GM12878 (cell line): ENCODE results near the gene USH2A. TPM values are rescaled to one million over a fixed set of nuclear protein-coding genes. Genes with fewer than 3 reads are reported as not detected.

Source experiments
- ATAC-seq: fragments of 200-7000 bp; cut with Tn5 transposase; 3 replicates; pipeline ENCODE4 v1.9.1; 2020; ENCODE audit warnings: mild to moderate bottlenecking, moderate library complexity
- BruUV-seq: library from RNA; stranded (reverse); fragments of 400-500 nt; replicated peaks from 2 replicates; lab custom pipeline; 2021; lab: Mats Ljungman, UMichigan
- CTCF ChIA-PET: fragments of 300-600 bp; sonication (Branson Sonifier 250); formaldehyde crosslinking; extraction: SDS; loops from one replicate; lab custom pipeline; 2021; ENCODE audit warnings: inconsistent platforms; lab: Yijun Ruan, JAX
- POLR2A ChIA-PET: fragments of 350-600 bp; formaldehyde crosslinking; extraction: SDS; loops from one replicate; lab custom pipeline; 2021; ENCODE audit warnings: inconsistent platforms; lab: Charles Lee
- RAD21 ChIA-PET: fragments of 300-600 bp; sonication (Branson Sonifier 250); formaldehyde crosslinking; loops from one replicate; lab custom pipeline; 2023; ENCODE audit warnings: antibody characterized with exemption; ENCODE audit not compliant: unreplicated experiment; lab: Charles Lee
- SMC1A ChIA-PET: fragments of 300-600 bp; sonication (Branson Sonifier 250); formaldehyde crosslinking; loops from one replicate; lab custom pipeline; 2023; ENCODE audit not compliant: unreplicated experiment, uncharacterized antibody; lab: Charles Lee
- DNase-seq: peaks from one replicate; pipeline ENCODE4 v3.0.0-alpha.2; 2011; ENCODE audit warnings: low read depth, low spot score
- FAIRE-seq: peaks from 3 replicates; lab custom pipeline; 2011; peaks lifted over from hg19 to GRCh38; lab: Jason Lieb, UNC
- H2AFZ ChIP-seq: 2 replicates; pipeline ENCODE4 v1.6.0; 2011; ENCODE audit warnings: low read depth, low read length, control low read depth; ENCODE audit not compliant: control insufficient read depth
- H3K27ac ChIP-seq: 2 replicates; pipeline ENCODE4 v1.5.1; 2011; ENCODE audit warnings: control low read depth; ENCODE audit not compliant: control insufficient read depth, insufficient read depth
- H3K27me3 ChIP-seq, 2 experiments: replicated peaks in 1 of 2; 2 replicates each; pipeline versions ENCODE4 v1.6.0 to v1.6.1; 2011; ENCODE audit warnings: low read length in 1 of 2; ENCODE audit not compliant: control insufficient read depth in 2 of 2, insufficient read depth in 2 of 2
- H3K36me3 ChIP-seq, 2 experiments: 2 replicates each; pipeline ENCODE4 v1.5.1; 2011; ENCODE audit warnings: low read length in 1 of 2; ENCODE audit not compliant: control insufficient read depth in 2 of 2, insufficient read depth in 2 of 2
- H3K4me1 ChIP-seq: 2 replicates; pipeline ENCODE4 v1.6.1; 2011; ENCODE audit warnings: mild to moderate bottlenecking, low read length, moderate library complexity, mixed read lengths; ENCODE audit not compliant: control insufficient read depth, insufficient read depth
- H3K4me2 ChIP-seq: 2 replicates; pipeline ENCODE4 v1.6.0; 2011; ENCODE audit warnings: control low read depth; ENCODE audit not compliant: control insufficient read depth, insufficient read depth
- H3K4me3 ChIP-seq: fragments of 200-600 bp; sonication (generic); 2 replicates; pipeline ENCODE4 v1.5.1; 2016
- H3K79me2 ChIP-seq: 2 replicates; pipeline ENCODE4 v1.6.0; 2011; ENCODE audit warnings: low read length; ENCODE audit not compliant: control insufficient read depth, insufficient read depth
- H3K9ac ChIP-seq: 2 replicates; pipeline ENCODE4 v1.8.0; 2011; ENCODE audit warnings: low read length, control low read depth, mixed read lengths; ENCODE audit not compliant: control insufficient read depth, insufficient read depth
- H3K9me3 ChIP-seq: replicated peaks from 3 replicates; pipeline ENCODE4 v1.5.1; 2011; ENCODE audit warnings: mild to moderate bottlenecking, low read length; ENCODE audit not compliant: control insufficient read depth, insufficient read depth
- H4K20me1 ChIP-seq: 2 replicates; pipeline ENCODE4 v1.6.0; 2011; ENCODE audit not compliant: control insufficient read depth, insufficient read depth
- ATF7 ChIP-seq: fragments of 450-650 bp; IDR thresholded peaks from 2 replicates; pipeline ENCODE4 v1.6.1; 2016; ENCODE audit warnings: low read depth, mild to moderate bottlenecking
- CBX5 ChIP-seq: sonication (generic); IDR thresholded peaks from 2 replicates; pipeline ENCODE4 v1.6.1; 2016; ENCODE audit warnings: low read depth, moderate library complexity, mild to moderate bottlenecking, inconsistent platforms
- JUND ChIP-seq: IDR thresholded peaks from 2 replicates; pipeline ENCODE4 v1.6.1; 2012; ENCODE audit warnings: low read depth, mild to moderate bottlenecking, low read length, improper control_type of control experiment, moderate library complexity
- KAT2A ChIP-seq: conservative IDR thresholded peaks from 2 replicates; pipeline ENCODE4 v1.6.1; 2011; ENCODE audit warnings: low read depth, low read length; ENCODE audit not compliant: control insufficient read depth
- NFYA ChIP-seq: IDR thresholded peaks from 2 replicates; pipeline ENCODE4 v1.6.1; 2011; ENCODE audit warnings: low read depth, mild to moderate bottlenecking, low read length, improper control_type of control experiment, borderline replicate concordance
- NR2F1 ChIP-seq: fragments of 450-650 bp; conservative IDR thresholded peaks from 2 replicates; pipeline ENCODE4 v1.6.1; 2017; ENCODE audit warnings: mild to moderate bottlenecking
- ZSCAN29 ChIP-seq: fragments of 450-650 bp; IDR thresholded peaks from 2 replicates; pipeline ENCODE4 v1.6.1; 2017; ENCODE audit warnings: mild to moderate bottlenecking, moderate library complexity
- WGBS: methylation state at CpG from one replicate; pipeline ENCODE4 v1.1.6; 2016; ENCODE audit warnings: low lambda C conversion rate; ENCODE audit not compliant: insufficient replicate concordance, insufficient coverage; ENCODE audit errors: missing lambda C conversion rate; 5-methylcytosine and 5-hydroxymethylcytosine counted together
- in situ Hi-C: fragments of 300-500 bp; cut with MboI; formaldehyde crosslinking; loops from 9 replicates; pipeline ENCODE4 v1.14.3; 2018; ENCODE audit warnings: mixed read lengths
- intact Hi-C: fragments of 100-400 bp; cut with micrococcal nuclease; formaldehyde crosslinking; loops from one replicate; pipeline ENCODE4 v1.14.2; 2022; ENCODE audit not compliant: unreplicated experiment
- polyA plus RNA-seq, 11 experiments: library from polyadenylated mRNA; depleted of rRNA in 4 of 11; unstranded in 6 of 11; stranded (reverse) in 5 of 11; fragments of >200 nt; fragmentation: Nextera tagmentation in 4 of 11; fragmentation: Illumina TruSeq in 1 of 11; extraction: Ambion mirVana in 4 of 11; extraction: Trizol in 1 of 11; gene quantifications; 1 replicate in 1 of 11; 2 replicates in 10 of 11; pipeline versions ENCODE4 v1.2.1 to v1.2.3, GENCODE V29; 2011 to 2016; ENCODE audit warnings: inconsistent platforms in 2 of 11, missing spikeins in 2 of 11, low read depth in 1 of 11
- total RNA-seq, 4 experiments: library from RNA; depleted of rRNA in 3 of 4; stranded (reverse); fragments of >200 nt in 3 of 4; fragmentation: Illumina TruSeq in 1 of 4; extraction: Trizol in 1 of 4; gene quantifications; 2 replicates each; pipeline versions ENCODE4 v1.2.1 to v1.2.3, GENCODE V29; 2013 to 2021
- TF ChIP-seq, protein P1 (sequence below): fragments of 450-650 bp; conservative IDR thresholded peaks from 2 replicates; pipeline ENCODE4 v1.6.1; 2017; ENCODE audit warnings: mild to moderate bottlenecking, moderate library complexity
- TF ChIP-seq, protein P2 (sequence below): fragments of 450-650 bp; IDR thresholded peaks from 2 replicates; pipeline ENCODE4 v1.6.1; 2017; ENCODE audit warnings: low read depth, mild to moderate bottlenecking, moderate library complexity

The USH2A gene
- total and polyA plus RNA-seq, 10 of the 15 experiments (the other 5 are each of a cell fraction or from before 2014, with no cell fraction given) = under 0.01 to 0.20 (median 0.01) TPM; not detected in 2

DNA sequence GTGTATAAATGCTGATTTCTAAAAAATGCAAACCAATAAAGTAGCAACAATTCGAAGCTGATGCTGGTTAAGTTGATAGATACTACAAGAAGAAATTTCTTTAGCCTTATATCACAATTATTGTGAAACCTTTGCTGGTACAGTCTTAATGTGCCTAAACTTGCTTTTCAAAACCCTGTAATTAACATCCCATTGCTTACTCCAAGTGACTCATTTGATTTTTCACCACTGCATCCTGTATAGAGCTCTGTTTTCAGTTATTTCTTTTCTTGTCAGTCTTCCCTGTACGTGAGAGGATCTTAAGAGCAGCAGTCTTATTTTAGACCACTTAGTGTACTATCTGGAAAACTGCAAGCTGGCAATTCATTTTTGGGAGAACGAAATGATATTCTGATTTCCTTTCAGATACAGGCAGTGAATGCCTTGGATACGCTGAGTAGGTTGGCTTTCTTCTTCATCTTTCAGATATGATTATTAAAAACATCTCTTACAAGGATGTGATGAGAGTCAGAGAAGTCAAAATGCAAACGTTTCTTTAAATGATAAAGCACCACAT, 645.8 kb downstream of the USH2A start:
- H3K79me2 ChIP-seq = no peaks in the 10 kb centered on the region
- H3K27ac ChIP-seq = no peak overlapping the region
- TF ChIP-seq KAT2A = no peak
- no peak for TF ChIP-seq ZSCAN29
- TF ChIP-seq CBX5 = no peak
- TF ChIP-seq NFYA = no peak
- TF ChIP-seq, protein P1, sequence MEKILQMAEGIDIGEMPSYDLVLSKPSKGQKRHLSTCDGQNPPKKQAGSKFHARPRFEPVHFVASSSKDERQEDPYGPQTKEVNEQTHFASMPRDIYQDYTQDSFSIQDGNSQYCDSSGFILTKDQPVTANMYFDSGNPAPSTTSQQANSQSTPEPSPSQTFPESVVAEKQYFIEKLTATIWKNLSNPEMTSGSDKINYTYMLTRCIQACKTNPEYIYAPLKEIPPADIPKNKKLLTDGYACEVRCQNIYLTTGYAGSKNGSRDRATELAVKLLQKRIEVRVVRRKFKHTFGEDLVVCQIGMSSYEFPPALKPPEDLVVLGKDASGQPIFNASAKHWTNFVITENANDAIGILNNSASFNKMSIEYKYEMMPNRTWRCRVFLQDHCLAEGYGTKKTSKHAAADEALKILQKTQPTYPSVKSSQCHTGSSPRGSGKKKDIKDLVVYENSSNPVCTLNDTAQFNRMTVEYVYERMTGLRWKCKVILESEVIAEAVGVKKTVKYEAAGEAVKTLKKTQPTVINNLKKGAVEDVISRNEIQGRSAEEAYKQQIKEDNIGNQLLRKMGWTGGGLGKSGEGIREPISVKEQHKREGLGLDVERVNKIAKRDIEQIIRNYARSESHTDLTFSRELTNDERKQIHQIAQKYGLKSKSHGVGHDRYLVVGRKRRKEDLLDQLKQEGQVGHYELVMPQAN = no peak
- TF ChIP-seq, protein P2, sequence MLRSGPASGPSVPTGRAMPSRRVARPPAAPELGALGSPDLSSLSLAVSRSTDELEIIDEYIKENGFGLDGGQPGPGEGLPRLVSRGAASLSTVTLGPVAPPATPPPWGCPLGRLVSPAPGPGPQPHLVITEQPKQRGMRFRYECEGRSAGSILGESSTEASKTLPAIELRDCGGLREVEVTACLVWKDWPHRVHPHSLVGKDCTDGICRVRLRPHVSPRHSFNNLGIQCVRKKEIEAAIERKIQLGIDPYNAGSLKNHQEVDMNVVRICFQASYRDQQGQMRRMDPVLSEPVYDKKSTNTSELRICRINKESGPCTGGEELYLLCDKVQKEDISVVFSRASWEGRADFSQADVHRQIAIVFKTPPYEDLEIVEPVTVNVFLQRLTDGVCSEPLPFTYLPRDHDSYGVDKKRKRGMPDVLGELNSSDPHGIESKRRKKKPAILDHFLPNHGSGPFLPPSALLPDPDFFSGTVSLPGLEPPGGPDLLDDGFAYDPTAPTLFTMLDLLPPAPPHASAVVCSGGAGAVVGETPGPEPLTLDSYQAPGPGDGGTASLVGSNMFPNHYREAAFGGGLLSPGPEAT = no peak
- TF ChIP-seq JUND = no peak
- no peak for TF ChIP-seq NR2F1
- TF ChIP-seq ATF7 = no peak
- no peaks in the 10 kb centered on the region for H3K36me3 ChIP-seq
- H3K4me1 ChIP-seq = no peaks in the 10 kb centered on the region
- no TSS peak for BruUV-seq
- intact Hi-C loops = no loop called here
- no peak for ATAC-seq
- H3K9me3 ChIP-seq = no peaks in the 10 kb centered on the region
- CTCF ChIA-PET = no interaction called here
- RAD21 ChIA-PET = no interaction called here
- POLR2A ChIA-PET = no interaction called here
- SMC1A ChIA-PET = no interaction called here
- DNase-seq = no peak
- no peak overlapping the region for H3K9ac ChIP-seq
- no peak overlapping the region for H3K4me2 ChIP-seq
- H2AFZ ChIP-seq = no peak overlapping the region
- WGBS = 5% methylated on average over 5 of the region's 5 CpGs
- FAIRE-seq = no peak
- in situ Hi-C loops = no loop called here
- no peaks in the 10 kb centered on the region for H3K27me3 ChIP-seq
- no peaks in the 10 kb centered on the region for H4K20me1 ChIP-seq
- H3K4me3 ChIP-seq = no peak overlapping the region
